Inferior parietal cortex (tissue), 1 donor: ENCODE measurements around the gene FRAS1.
"Not testable (repeated sequence)": the region's sequence is repeated elsewhere in the genome, so short reads cannot be mapped to it uniquely, and the experiment has no call there.

Experiments used
- DNase-seq: peaks from one replicate; pipeline ENCODE4 v3.0.0-alpha.2; 2016; ENCODE audit errors: extremely low spot score

FRAS1 gene

GRCh38 chr4:78545275-78546246 lies 488.4 kb downstream of the FRAS1 start:
- DNase-seq, result no peak

GRCh38 chr4:78547899-78548298 lies 490.8 kb downstream of the FRAS1 start:
- not testable (repeated sequence) for DNase-seq

GRCh38 chr4:78548889-78549288 lies 491.8 kb downstream of the FRAS1 start:
- not testable (repeated sequence) for DNase-seq

GRCh38 chr4:78551420-78552351 lies 494.6 kb downstream of the FRAS1 start, which contains the start of gene ANXA3:
ANXA3 (plus strand) TSS chr4:78551770; CDS start chr4:78554474, 2,704 bp downstream.
- DNase-seq, result no peak

- DNase-seq, result no peak
These were observed 495.4 kb downstream of the FRAS1 start for GRCh38 chr4:78552389-78553042.

- no peak for DNase-seq
These were observed 495.9 kb downstream of the FRAS1 start for GRCh38 chr4:78553043-78553396.

GRCh38 chr4:78553529-78554060 lies 496.5 kb downstream of the FRAS1 start:
- no peak for DNase-seq

- DNase-seq, result no peak
These were observed 499.5 kb downstream of the FRAS1 start for GRCh38 chr4:78556665-78557064.

GRCh38 chr4:78557841-78558240 lies 500.7 kb downstream of the FRAS1 start:
- no peak for DNase-seq

- no peak for DNase-seq
These were observed 501.3 kb downstream of the FRAS1 start for GRCh38 chr4:78558410-78558809.

GRCh38 chr4:78560296-78560963 lies 503.3 kb downstream of the FRAS1 start:
- DNase-seq, result no peak

- no peak for DNase-seq
These were observed 504.6 kb downstream of the FRAS1 start for GRCh38 chr4:78561677-78562076.

GRCh38 chr4:78562687-78563086 lies 505.6 kb downstream of the FRAS1 start:
- no peak for DNase-seq

GRCh38 chr4:78565971-78566372 lies 508.8 kb downstream of the FRAS1 start:
- no peak for DNase-seq

GRCh38 chr4:78566834-78567499 lies 509.8 kb downstream of the FRAS1 start:
- no peak for DNase-seq

- DNase-seq, result no peak
These were observed 510.5 kb downstream of the FRAS1 start for GRCh38 chr4:78567500-78568060.

GRCh38 chr4:78568640-78569305 lies 511.6 kb downstream of the FRAS1 start:
- DNase-seq, result no peak

GRCh38 chr4:78569306-78569821 lies 512.2 kb downstream of the FRAS1 start:
- DNase-seq, result no peak

GRCh38 chr4:78570117-78570516 lies 513.0 kb downstream of the FRAS1 start:
- no peak for DNase-seq
